ENCODE measurements around the gene TMEM164.

Gene TMEM164

DNA sequence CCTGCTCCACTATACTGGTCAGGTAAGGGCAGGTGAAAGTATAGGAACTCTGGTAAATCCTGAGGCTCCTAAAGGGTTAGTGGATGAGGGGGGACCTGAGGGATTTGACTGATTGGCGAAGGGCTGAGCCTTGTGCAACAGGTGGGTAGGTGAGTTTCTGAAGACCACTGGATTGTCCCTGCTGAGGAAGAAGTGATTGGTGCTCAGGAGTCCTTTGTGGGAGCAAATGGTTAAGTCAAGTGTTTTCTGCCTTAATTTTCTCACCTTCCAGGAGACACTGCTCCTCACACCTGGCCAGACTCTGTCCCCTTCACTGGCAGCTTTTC, 158.4 kb downstream of the TMEM164 start:
- no peak for DNase-seq (ENCODE audit: low read depth in 2 of 3, low spot score in 2 of 3)

DNA sequence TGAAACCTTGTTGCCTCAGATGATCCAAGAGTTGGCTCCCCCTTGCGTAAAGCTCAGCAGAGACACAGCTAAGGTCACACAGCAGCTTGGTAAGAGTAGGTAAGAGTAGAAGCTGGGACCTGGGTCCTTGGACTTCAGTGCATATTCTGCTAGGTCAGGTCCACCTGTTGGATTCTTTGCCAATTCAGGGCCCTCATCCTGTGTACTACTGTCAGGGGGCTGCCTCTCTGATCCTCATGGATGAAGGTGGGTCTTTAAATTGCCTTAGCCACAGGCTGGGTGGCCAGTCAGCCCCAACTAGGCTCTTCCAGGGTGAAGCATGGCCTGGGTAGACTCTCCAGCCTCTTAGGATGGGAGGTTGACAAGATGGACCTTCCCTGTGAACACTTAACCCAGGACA, 159.2 kb downstream of the TMEM164 start:
- no peak for DNase-seq (ENCODE audit: low read depth in 2 of 3, low spot score in 2 of 3)

- no peak for DNase-seq (ENCODE audit: low read depth in 2 of 3, low spot score in 2 of 3)
These were observed 160.0 kb downstream of the TMEM164 start for GRCh38 chrX:110162867-110163266.

DNA sequence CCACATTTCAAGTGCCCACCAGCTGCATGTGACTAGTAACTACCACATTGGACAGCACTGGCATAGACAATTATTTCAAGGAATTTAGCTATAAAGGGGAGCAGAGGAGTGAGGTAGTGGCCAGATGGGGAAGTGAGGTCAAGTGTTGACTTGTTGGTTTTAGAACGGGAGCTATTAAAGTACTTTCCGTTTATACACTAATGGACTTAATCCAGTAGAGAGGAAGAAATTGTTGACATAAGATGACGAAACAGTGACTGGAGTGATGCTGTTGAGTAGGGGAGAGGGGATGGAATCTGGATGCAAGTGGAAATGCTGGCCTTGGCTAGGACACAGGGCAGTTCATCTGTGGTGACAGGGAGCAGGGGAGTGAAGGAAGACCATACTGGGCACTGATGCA, 160.6 kb downstream of the TMEM164 start:
- no peak for DNase-seq (ENCODE audit: low read depth in 2 of 3, low spot score in 2 of 3)

DNA sequence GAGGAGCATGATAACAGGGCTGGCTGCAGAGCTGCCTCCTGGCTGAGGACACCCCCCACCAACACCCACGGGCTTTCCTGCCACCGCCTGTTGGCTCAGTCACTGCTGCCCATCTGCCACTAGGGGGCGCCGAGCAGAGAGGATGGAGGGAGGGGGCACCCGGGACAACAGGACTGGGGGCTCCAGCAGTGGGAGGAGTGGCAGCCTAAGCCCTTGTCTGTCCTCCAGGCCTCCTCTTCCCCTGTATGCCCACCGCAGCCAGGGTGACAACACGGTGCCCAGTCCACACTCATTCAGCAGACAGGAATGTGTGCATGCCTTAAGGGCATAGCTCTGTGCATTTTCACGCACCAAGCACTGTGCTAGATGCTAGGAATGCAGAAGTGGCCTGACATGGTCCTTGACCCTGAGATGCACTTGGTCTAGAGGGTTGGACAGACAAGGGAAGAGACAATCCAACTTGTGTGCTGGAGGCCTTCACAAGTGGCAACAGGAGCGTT, 165.1 kb downstream of the TMEM164 start:
- DNase-seq (ENCODE audit: low read depth in 2 of 3, low spot score in 2 of 3): peak in 2 of 3 experiments; percentile 10 to 17

- DNase-seq (ENCODE audit: low read depth in 2 of 3, low spot score in 2 of 3): no peak
These were observed 165.7 kb downstream of the TMEM164 start for GRCh38 chrX:110168585-110168984.

DNA sequence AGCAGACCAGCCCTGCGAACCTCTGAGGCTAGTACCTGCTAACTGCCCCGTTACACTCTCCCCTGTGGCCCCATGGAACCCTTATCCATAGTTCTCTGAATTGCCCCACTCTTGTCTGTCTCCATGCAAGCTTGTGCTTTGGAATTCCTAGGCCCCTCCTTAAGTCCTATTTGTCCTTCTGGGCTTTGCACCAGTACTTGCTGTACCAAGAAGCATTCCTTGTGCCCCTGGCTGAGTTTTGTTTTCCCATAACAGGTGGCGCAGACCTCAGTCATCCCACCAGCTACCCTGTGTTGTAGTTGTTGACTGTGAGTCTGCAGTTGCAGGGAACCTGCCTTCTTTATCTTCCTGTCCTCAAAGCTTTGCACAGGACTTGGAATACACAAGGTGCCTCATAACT, 167.1 kb downstream of the TMEM164 start:
- DNase-seq (ENCODE audit: low read depth in 2 of 3, low spot score in 2 of 3): no peak

DNA sequence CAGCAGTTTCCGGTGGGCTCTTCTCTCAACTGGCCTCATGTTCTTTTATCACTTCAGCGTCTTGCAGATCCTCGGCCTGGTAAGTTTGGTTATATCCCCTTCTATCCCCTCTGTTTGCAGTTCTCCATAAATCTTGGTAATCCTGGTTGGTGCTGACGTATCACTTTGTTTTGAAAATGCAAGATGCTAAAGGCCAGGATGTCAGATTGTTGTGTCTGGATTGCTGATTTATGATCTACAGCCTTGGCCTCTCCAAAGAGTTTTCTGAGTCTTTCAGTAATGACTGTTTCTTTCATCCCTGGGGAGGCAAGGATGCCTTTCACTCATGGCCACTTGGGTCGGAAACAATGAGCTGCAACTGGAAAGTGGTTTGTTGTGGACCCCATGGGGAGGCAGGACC, 168.5 kb downstream of the TMEM164 start:
- no peak for DNase-seq (ENCODE audit: low read depth in 2 of 3, low spot score in 2 of 3)

GRCh38 chrX:110172215-110172614, 169.3 kb downstream of the TMEM164 start:
- DNase-seq (ENCODE audit: low read depth in 2 of 3, low spot score in 2 of 3): no peak

DNA sequence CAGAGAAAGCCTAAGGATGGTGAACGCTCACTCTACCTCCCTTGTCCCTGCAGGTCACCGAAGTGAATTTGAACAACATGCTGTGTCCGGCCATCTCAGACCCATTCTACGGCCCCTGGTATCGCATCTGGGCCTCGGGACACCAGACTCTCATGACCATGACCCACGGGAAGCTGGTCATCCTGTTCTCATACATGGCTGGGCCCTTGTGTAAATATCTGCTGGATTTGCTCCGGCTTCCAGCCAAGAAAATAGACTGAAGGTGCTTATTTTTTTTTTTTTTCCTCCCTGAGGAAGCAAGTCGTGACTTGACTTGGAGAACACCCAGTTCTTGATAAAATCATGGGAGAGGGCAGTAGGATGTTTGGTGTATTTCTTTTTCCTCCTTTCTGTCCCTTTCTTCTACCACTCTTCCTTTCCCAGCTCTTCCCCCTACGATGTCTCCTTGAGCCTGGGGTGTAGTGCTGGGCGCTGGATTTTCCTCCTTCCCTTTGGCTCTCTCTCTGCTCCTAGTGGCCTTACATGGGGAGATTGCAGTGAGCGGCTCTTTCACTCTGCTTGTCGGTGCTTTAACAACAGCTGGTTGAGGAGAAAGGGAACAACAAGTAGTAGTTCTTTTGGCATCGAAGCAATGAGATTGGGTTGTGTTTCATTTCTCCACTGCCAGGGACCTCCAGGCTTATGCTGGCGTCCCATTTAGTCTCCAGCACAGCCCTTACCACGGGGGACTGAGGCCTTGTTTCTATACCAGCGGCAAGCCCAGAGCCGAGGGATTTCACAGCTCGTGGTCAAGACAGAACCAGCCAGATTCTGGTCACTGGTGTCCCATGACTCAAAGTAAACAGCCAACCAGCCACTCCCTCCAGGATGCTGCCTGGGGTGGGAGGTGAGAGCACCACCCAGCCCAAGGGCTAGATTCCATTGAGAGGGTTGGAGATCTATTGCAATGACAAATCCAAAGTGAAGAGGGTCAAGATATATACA, 170.6 kb downstream of the TMEM164 start:
- DNase-seq (ENCODE audit: low read depth in 2 of 3, low spot score in 2 of 3): no peak

- no peak for DNase-seq (ENCODE audit: low read depth in 2 of 3, low spot score in 2 of 3)
These were observed 172.2 kb downstream of the TMEM164 start for GRCh38 chrX:110175146-110175545.

- DNase-seq (ENCODE audit: low read depth in 2 of 3, low spot score in 2 of 3): no peak
These were observed 172.8 kb downstream of the TMEM164 start for GRCh38 chrX:110175696-110176095.

GRCh38 chrX:110178179-110178865, 175.4 kb downstream of the TMEM164 start:
- no peak for DNase-seq (ENCODE audit: low read depth in 2 of 3, low spot score in 2 of 3)

- DNase-seq (ENCODE audit: low read depth in 2 of 3, low spot score in 2 of 3): no peak
These were observed 177.4 kb downstream of the TMEM164 start for GRCh38 chrX:110180176-110180927.

DNA sequence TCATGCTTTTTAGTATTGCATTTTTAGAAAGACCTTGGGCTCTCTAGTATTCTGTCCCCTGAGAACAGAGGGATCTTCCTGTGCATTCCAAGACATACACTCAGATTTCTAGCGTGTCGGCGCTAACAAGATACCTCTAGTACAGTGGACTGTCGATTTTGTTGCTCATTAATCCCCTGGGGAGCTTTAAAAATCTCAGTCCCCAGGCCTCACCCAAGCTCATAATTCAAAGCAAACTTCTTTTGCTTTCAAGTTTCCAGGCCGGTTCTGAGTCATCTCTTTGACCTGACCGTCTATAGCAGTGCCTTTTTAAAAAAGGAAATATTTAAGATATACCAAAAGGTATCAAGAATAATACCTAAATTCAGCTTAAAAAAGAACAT, 178.0 kb downstream of the TMEM164 start:
- DNase-seq (ENCODE audit: low read depth in 2 of 3, low spot score in 2 of 3): no peak

GRCh38 chrX:110181459-110182137, 178.7 kb downstream of the TMEM164 start:
- no peak for DNase-seq (ENCODE audit: low read depth in 2 of 3, low spot score in 2 of 3)

- no peak for DNase-seq (ENCODE audit: low read depth in 2 of 3, low spot score in 2 of 3)
These were observed 179.4 kb downstream of the TMEM164 start for GRCh38 chrX:110182362-110182761.

DNA sequence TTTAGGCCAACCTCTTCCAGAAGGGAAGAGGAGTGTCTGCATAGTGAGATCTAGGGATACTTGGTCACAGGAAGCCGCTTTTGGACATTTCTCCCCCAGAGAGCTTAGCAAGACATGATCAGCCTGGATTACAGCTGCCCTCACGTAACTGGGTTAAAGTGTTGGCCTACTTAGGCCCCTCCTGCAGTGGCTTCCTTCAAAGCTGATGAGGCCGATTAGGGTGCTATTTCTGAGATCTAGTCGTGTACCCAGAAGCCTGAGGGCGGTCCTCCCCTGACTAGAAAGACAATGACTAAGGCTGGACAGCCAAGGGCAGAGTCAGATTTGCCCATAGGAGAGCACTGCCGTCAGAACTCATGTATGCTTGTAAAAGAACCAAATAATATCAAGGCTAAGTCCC, 180.0 kb downstream of the TMEM164 start:
- no peak for DNase-seq (ENCODE audit: low read depth in 2 of 3, low spot score in 2 of 3)

GRCh38 chrX:110183314-110183713, 180.4 kb downstream of the TMEM164 start:
- DNase-seq (ENCODE audit: low read depth in 2 of 3, low spot score in 2 of 3): no peak

GRCh38 chrX:110188701-110189558, 186.0 kb downstream of the TMEM164 start:
- no peak for DNase-seq (ENCODE audit: low read depth in 2 of 3, low spot score in 2 of 3)

Measured in activated CD8-positive, alpha-beta memory T cell treated with anti-CD3 and anti-CD28 coated beads for 48 hours (primary cell).